HepG2 (cell line): ENCODE results near the gene MCF2L. TPM values are rescaled to one million over a fixed set of nuclear protein-coding genes. Genes with fewer than 3 reads are reported as not detected.

ENCODE experiments used
- CSRNP1 ChIP-seq: sonication (generic); formaldehyde crosslinking; IDR thresholded peaks from 2 replicates; pipeline ENCODE4 v1.8.1; 2023; ENCODE audit warnings: mild to moderate bottlenecking, missing genetic modification reagents
- GPN1 ChIP-seq: sonication (generic); formaldehyde crosslinking; IDR thresholded peaks from 2 replicates; pipeline ENCODE4 v1.5.1; 2020; ENCODE audit warnings: missing genetic modification reagents, borderline replicate concordance
- MAFK ChIP-seq, 2 experiments: IDR thresholded peaks in 1 of 2; conservative IDR thresholded peaks in 1 of 2; 2 replicates each; pipeline ENCODE4 v1.6.1; 2011; ENCODE audit warnings: improper control_type of control experiment in 2 of 2, low read length in 2 of 2
- MED8 ChIP-seq: sonication (generic); formaldehyde crosslinking; IDR thresholded peaks from 2 replicates; pipeline ENCODE4 v1.8.1; 2023; ENCODE audit warnings: mild to moderate bottlenecking, missing genetic modification reagents; ENCODE audit not compliant: insufficient replicate concordance
- PATZ1 ChIP-seq: sonication (generic); formaldehyde crosslinking; IDR thresholded peaks from 2 replicates; pipeline ENCODE4 v1.4.0; 2020; ENCODE audit warnings: missing genetic modification reagents
- SALL1 ChIP-seq: sonication (generic); formaldehyde crosslinking; IDR thresholded peaks from 2 replicates; pipeline ENCODE4 v1.8.0; 2022; ENCODE audit warnings: mild to moderate bottlenecking, missing genetic modification reagents
- SPEN ChIP-seq: sonication (generic); formaldehyde crosslinking; IDR thresholded peaks from 2 replicates; pipeline ENCODE4 v1.5.1; 2020; ENCODE audit warnings: low read depth, mild to moderate bottlenecking, missing genetic modification reagents
- STAG1 ChIP-seq: sonication (generic); formaldehyde crosslinking; IDR thresholded peaks from 2 replicates; pipeline ENCODE4 v1.4.0; 2020; ENCODE audit warnings: missing genetic modification reagents
- SUZ12 ChIP-seq: fragments of 150-350 bp; IDR thresholded peaks from 2 replicates; pipeline ENCODE4 v1.6.1; 2014; ENCODE audit warnings: low read depth, low read length
- ZFP36L2 ChIP-seq: sonication (generic); formaldehyde crosslinking; IDR thresholded peaks from 2 replicates; pipeline ENCODE4 v1.4.0; 2020; ENCODE audit warnings: missing genetic modification reagents
- ZNF350 ChIP-seq: sonication (generic); formaldehyde crosslinking; IDR thresholded peaks from 2 replicates; pipeline ENCODE4 v1.4.0; 2020; ENCODE audit warnings: mild to moderate bottlenecking, low read depth, missing genetic modification reagents, borderline replicate concordance
- ZNF672 ChIP-seq: sonication (generic); formaldehyde crosslinking; IDR thresholded peaks from 2 replicates; pipeline ENCODE4 v1.8.1; 2022; ENCODE audit warnings: missing genetic modification reagents
- polyA plus RNA-seq, 8 experiments: library from polyadenylated mRNA; depleted of rRNA in 3 of 8; stranded (reverse) in 7 of 8; unstranded in 1 of 8; fragments of >200 nt; fragmentation: Illumina TruSeq in 4 of 8; extraction: Trizol in 4 of 8; gene quantifications; 2 replicates each; pipeline versions ENCODE4 v1.2.1 to v1.2.3, GENCODE V29; 2011 to 2016; ENCODE audit warnings: low read depth in 4 of 8, missing spikeins in 1 of 8, mixed read lengths in 1 of 8; ENCODE audit not compliant: insufficient read depth in 1 of 8
- total RNA-seq, 5 experiments: library from RNA; depleted of rRNA; stranded (reverse); fragments of >200 nt; fragmentation: Illumina TruSeq; extraction: Trizol; gene quantifications; 2 replicates each; pipeline ENCODE4 v1.2.3, GENCODE V29; 2016; ENCODE audit warnings: low read depth in 1 of 5
- TF ChIP-seq, protein P1 (sequence below): sonication (generic); formaldehyde crosslinking; IDR thresholded peaks from 2 replicates; pipeline ENCODE4 v1.4.0; 2020; ENCODE audit warnings: missing genetic modification reagents, mild to moderate bottlenecking, borderline replicate concordance
- TF ChIP-seq, protein P2 (sequence below): IDR thresholded peaks from 2 replicates; pipeline ENCODE4 v1.6.1; 2016; ENCODE audit warnings: control low read depth
- TF ChIP-seq, protein P3 (sequence below): sonication (generic); formaldehyde crosslinking; IDR thresholded peaks from 2 replicates; pipeline ENCODE4 v1.8.0; 2022; ENCODE audit warnings: missing genetic modification reagents, mild to moderate bottlenecking, moderate library complexity, borderline replicate concordance

MCF2L gene
- total and polyA plus RNA-seq, 2 of the 13 experiments (the other 11 are each of a cell fraction or from before 2014, with no cell fraction given), result 19.4 to 28.4 TPM

DNA sequence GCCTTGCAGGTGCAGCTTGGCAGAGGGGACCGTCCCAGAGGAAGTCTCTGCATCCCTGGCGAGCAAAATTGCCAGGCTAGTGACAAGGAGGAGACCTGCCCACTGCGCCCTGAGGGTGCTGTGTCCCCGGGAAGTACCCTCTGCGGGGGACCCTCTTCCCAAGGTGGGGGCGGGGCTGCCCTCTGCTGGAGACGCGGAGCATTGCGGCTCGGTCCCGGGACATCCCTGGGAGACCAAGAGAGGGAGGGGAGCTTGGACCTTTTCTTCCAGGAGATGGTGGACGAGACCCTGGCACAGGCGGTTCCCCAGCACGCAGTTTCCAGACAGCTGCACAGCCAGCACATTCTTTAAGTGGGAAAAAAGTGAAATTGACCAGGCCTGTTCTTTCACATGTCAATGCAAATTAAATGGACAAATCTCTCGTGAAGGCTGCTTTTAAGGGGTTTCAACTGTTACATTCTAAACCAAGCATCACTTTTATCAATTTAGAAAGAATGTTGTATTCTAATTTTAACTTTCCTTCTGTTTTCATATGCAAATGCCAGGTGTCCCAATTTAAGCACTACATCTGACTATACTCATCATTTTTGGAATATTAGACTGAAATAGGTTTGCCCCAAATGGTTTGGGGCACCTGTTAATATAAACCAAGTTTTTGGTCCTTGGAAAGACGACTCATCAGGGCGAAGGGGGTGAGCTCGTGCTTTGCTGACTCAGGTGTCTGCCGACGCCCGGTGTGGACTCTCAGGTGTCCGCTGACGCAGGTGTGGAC is 60.7 kb downstream of the MCF2L start (continued):
- TF ChIP-seq, protein P1, sequence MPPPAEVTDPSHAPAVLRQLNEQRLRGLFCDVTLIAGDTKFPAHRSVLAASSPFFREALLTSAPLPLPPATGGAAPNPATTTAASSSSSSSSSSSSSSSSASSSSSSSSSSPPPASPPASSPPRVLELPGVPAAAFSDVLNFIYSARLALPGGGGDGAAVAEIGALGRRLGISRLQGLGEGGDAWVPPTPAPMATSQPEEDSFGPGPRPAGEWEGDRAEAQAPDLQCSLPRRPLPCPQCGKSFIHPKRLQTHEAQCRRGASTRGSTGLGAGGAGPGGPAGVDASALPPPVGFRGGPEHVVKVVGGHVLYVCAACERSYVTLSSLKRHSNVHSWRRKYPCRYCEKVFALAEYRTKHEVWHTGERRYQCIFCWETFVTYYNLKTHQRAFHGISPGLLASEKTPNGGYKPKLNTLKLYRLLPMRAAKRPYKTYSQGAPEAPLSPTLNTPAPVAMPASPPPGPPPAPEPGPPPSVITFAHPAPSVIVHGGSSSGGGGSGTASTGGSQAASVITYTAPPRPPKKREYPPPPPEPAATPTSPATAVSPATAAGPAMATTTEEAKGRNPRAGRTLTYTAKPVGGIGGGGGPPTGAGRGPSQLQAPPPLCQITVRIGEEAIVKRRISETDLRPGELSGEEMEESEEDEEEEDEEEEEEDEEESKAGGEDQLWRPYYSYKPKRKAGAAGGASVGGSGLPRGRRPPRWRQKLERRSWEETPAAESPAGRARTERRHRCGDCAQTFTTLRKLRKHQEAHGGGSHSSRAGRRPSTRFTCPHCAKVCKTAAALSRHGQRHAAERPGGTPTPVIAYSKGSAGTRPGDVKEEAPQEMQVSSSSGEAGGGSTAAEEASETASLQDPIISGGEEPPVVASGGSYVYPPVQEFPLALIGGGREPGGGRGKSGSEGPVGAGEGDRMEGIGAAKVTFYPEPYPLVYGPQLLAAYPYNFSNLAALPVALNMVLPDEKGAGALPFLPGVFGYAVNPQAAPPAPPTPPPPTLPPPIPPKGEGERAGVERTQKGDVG, result peak; percentile 27; the same call in 1 of the 2 replicates
- TF ChIP-seq PATZ1, result peak; percentile 55
- 0 out of 2 replicates have a peak, but pooled peaks have one; percentile 20 for TF ChIP-seq SPEN (CRISPR knock-in tag)
- TF ChIP-seq, protein P2, sequence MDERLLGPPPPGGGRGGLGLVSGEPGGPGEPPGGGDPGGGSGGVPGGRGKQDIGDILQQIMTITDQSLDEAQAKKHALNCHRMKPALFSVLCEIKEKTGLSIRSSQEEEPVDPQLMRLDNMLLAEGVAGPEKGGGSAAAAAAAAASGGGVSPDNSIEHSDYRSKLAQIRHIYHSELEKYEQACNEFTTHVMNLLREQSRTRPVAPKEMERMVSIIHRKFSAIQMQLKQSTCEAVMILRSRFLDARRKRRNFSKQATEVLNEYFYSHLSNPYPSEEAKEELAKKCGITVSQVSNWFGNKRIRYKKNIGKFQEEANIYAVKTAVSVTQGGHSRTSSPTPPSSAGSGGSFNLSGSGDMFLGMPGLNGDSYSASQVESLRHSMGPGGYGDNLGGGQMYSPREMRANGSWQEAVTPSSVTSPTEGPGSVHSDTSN (CRISPR knock-in tag), result no peak
- no peak for TF ChIP-seq ZNF672
- 0 out of 2 replicates have a peak, but pooled peaks have one; percentile 14 for TF ChIP-seq CSRNP1
- TF ChIP-seq SALL1, result peak; percentile 64
- peak in 1 of 2 experiments; percentile 47; a peak in 2 of 4 replicates for TF ChIP-seq MAFK (conservative IDR thresholded peaks at IDR 0.05 in 1 of 2, IDR thresholded peaks at IDR 0.05 in 1 of 2; ENCODE audit: low read length in 2 of 2)
- TF ChIP-seq ZNF350 (CRISPR knock-in tag), result 0 out of 2 replicates have a peak, but pooled peaks have one; percentile 11
- no peak for TF ChIP-seq ZFP36L2 (CRISPR knock-in tag)
- TF ChIP-seq MED8 (CRISPR knock-in tag), result no peak
- TF ChIP-seq STAG1 (CRISPR knock-in tag), result peak; percentile 95
- TF ChIP-seq SUZ12, result no peak
- TF ChIP-seq, protein P3, sequence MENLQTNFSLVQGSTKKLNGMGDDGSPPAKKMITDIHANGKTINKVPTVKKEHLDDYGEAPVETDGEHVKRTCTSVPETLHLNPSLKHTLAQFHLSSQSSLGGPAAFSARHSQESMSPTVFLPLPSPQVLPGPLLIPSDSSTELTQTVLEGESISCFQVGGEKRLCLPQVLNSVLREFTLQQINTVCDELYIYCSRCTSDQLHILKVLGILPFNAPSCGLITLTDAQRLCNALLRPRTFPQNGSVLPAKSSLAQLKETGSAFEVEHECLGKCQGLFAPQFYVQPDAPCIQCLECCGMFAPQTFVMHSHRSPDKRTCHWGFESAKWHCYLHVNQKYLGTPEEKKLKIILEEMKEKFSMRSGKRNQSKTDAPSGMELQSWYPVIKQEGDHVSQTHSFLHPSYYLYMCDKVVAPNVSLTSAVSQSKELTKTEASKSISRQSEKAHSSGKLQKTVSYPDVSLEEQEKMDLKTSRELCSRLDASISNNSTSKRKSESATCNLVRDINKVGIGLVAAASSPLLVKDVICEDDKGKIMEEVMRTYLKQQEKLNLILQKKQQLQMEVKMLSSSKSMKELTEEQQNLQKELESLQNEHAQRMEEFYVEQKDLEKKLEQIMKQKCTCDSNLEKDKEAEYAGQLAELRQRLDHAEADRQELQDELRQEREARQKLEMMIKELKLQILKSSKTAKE (CRISPR knock-in tag), result no peak
- TF ChIP-seq GPN1 (CRISPR knock-in tag), result no peak
